Adrenal gland (tissue), 5 donors: ENCODE measurements around the gene NPPB.

Experiments used
- POLR2A ChIP-seq, 2 donors: fragments of 450-650 bp; IDR thresholded peaks; one replicate each; pipeline ENCODE4 v1.6.1; 2017; ENCODE audit warnings: antibody characterized with exemption in 2 of 2, mild to moderate bottlenecking in 2 of 2, moderate library complexity in 1 of 2
- TF ChIP-seq, protein P1 (sequence below), 6 experiments: fragments of 450-650 bp in 4 of 6; fragments of 200-600 bp in 2 of 6; sonication (generic) in 1 of 6; IDR thresholded peaks; 1 replicate in 5 of 6; 2 replicates in 1 of 6; pipeline versions ENCODE4 v1.5.1 to v1.8.0; 2016 to 2021; ENCODE audit warnings: antibody characterized with exemption in 6 of 6, mild to moderate bottlenecking in 2 of 6, moderate library complexity in 1 of 6
- donor health status: DM: no; HTN: no; CAD: no.

DNA sequence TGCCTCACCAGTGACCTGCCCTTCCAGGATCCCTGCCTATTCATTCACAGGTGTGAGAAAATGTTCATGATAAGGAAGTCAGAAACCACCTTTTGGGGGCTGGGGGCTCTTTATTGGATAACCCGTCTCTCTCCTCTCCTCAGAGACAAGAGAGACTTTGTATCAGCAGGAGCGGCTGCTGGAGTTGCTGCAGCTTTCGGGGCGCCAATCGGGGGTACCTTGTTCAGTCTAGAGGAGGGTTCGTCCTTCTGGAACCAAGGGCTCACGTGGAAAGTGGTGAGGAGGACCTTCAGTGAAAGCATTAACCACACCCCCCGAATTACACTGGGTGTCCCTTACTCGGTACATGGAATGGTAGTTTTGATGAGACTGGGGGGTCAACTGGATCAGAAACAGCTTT is 31.8 kb downstream of the NPPB start:
- TF ChIP-seq, protein P1, sequence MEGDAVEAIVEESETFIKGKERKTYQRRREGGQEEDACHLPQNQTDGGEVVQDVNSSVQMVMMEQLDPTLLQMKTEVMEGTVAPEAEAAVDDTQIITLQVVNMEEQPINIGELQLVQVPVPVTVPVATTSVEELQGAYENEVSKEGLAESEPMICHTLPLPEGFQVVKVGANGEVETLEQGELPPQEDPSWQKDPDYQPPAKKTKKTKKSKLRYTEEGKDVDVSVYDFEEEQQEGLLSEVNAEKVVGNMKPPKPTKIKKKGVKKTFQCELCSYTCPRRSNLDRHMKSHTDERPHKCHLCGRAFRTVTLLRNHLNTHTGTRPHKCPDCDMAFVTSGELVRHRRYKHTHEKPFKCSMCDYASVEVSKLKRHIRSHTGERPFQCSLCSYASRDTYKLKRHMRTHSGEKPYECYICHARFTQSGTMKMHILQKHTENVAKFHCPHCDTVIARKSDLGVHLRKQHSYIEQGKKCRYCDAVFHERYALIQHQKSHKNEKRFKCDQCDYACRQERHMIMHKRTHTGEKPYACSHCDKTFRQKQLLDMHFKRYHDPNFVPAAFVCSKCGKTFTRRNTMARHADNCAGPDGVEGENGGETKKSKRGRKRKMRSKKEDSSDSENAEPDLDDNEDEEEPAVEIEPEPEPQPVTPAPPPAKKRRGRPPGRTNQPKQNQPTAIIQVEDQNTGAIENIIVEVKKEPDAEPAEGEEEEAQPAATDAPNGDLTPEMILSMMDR (IDR thresholded peaks at IDR 0.05): no peak
- no peak for TF ChIP-seq POLR2A (IDR thresholded peaks at IDR 0.05)
